Upper lobe of left lung (tissue), 6 donors: Measurements from ENCODE around the gene ASB4. TPM values are rescaled to one million over a fixed set of nuclear protein-coding genes. Genes with fewer than 3 reads are reported as not detected.
"Not testable (repeated sequence)": the region's sequence is repeated elsewhere in the genome, so short reads cannot be mapped to it uniquely, and the experiment has no call there.

ENCODE experiments used
- ATAC-seq, 2 donors: fragments of 200-7000 bp; cut with Tn5 transposase; one replicate each; pipeline ENCODE4 v1.9.1; 2022; ENCODE audit warnings: mild to moderate bottlenecking in 2 of 2, moderate library complexity in 2 of 2; ENCODE audit not compliant: low FRiP score in 2 of 2
- DNase-seq, 2 donors: peaks; one replicate each; pipeline ENCODE4 v3.0.0-alpha.2; 2019 to 2020
- H3K27ac ChIP-seq, 4 donors: fragments of 200-600 bp; sonication (generic); one replicate each; pipeline ENCODE4 v1.5.1; 2016 to 2019
- H3K27me3 ChIP-seq, 4 donors: fragments of 200-600 bp; sonication (generic); one replicate each; pipeline ENCODE4 v1.5.1; 2017 to 2019
- H3K36me3 ChIP-seq, 4 donors: fragments of 200-600 bp; sonication (generic); one replicate each; pipeline ENCODE4 v1.5.1; 2016 to 2019
- H3K4me1 ChIP-seq, 4 donors: fragments of 200-600 bp; sonication (generic); one replicate each; pipeline ENCODE4 v1.5.1; 2018 to 2019
- H3K4me3 ChIP-seq, 4 donors: fragments of 200-600 bp; sonication (generic); one replicate each; pipeline ENCODE4 v1.5.1; 2017 to 2019; ENCODE audit warnings: mild to moderate bottlenecking in 2 of 4, moderate library complexity in 1 of 4
- H3K9me3 ChIP-seq, 4 donors: fragments of 200-600 bp; sonication (generic); one replicate each; pipeline ENCODE4 v1.5.1; 2018 to 2019
- EP300 ChIP-seq, 4 donors: sonication (generic); formaldehyde crosslinking; IDR thresholded peaks; one replicate each; pipeline ENCODE4 v1.5.1; 2017; ENCODE audit warnings: antibody characterized with exemption in 4 of 4, control low read depth in 2 of 4
- POLR2A ChIP-seq, 4 donors: fragments of 450-650 bp; IDR thresholded peaks; one replicate each; pipeline ENCODE4 v1.5.1; 2016 to 2017; ENCODE audit warnings: antibody characterized with exemption in 4 of 4, mild to moderate bottlenecking in 2 of 4
- POLR2AphosphoS5 ChIP-seq, 2 donors: sonication (generic); formaldehyde crosslinking; IDR thresholded peaks; one replicate each; pipeline ENCODE4 v1.5.1; 2017; ENCODE audit warnings: antibody characterized with exemption in 2 of 2
- WGBS, 2 donors: methylation state at CpG; one replicate each; pipeline ENCODE4 v1.1.5; 2017 to 2018; 5-methylcytosine and 5-hydroxymethylcytosine counted together
- total RNA-seq, 6 donors: library from RNA; depleted of rRNA in 4 of 6; stranded (reverse); fragments of >200 nt in 4 of 6; gene quantifications; one replicate each; pipeline versions ENCODE4 v1.1.0 to v1.2.1, GENCODE V29; 2016 to 2021
- TF ChIP-seq, protein P1 (sequence below), 6 experiments: fragments of 450-650 bp in 4 of 6; fragments of 200-600 bp in 2 of 6; sonication (generic) in 2 of 6; IDR thresholded peaks; one replicate each; pipeline ENCODE4 v1.5.1; 2016 to 2019; ENCODE audit warnings: antibody characterized with exemption in 6 of 6
- donor health status: DM: no; HTN: no; CAD: no; lungs with moderate emphysema.
- donor health status: DM: no; HTN: yes; CAD: no; lungs with severe emphysema.

The ASB4 gene
- total RNA-seq, 6 donors from 2014 or later, result 0.20 to 2.4 (median 1.0) TPM; not detected in 1

DNA sequence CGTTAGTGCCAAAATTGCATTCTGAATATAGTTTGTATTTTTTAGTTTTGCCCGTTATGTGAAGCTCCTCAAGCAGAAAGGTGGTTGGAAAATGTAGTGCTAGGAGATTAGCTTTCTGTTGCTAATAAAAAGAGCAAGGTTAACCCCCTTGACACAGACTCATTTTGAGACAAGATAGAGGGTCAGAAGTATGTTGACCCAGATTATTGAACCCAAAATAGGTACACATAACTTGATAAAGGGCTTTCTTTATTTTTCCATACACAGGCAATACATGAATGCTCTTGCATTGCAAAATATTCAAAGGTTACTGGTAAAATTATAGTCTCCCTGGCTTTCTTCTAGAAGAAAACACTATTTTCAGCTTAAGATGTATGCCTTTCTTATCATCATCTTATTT, 40.9 kb upstream of the ASB4 start:
- DNase-seq, result no peak
- Histone ChIP-seq H3K4me3 (no peak overlapping the region), H3K27me3 (no peaks in the 10 kb centered on the region), H3K9me3 (no peaks in the 10 kb centered on the region), H3K27ac (no peak overlapping the region), H3K4me1 (no peaks in the 10 kb centered on the region), H3K36me3 (no peaks in the 10 kb centered on the region)
- WGBS, 2 donors, result 75 to 87% methylated on average over 2 of the region's 2 CpGs
- no peak for TF ChIP-seq POLR2AphosphoS5 (IDR thresholded peaks at IDR 0.05)
- TF ChIP-seq, protein P1, sequence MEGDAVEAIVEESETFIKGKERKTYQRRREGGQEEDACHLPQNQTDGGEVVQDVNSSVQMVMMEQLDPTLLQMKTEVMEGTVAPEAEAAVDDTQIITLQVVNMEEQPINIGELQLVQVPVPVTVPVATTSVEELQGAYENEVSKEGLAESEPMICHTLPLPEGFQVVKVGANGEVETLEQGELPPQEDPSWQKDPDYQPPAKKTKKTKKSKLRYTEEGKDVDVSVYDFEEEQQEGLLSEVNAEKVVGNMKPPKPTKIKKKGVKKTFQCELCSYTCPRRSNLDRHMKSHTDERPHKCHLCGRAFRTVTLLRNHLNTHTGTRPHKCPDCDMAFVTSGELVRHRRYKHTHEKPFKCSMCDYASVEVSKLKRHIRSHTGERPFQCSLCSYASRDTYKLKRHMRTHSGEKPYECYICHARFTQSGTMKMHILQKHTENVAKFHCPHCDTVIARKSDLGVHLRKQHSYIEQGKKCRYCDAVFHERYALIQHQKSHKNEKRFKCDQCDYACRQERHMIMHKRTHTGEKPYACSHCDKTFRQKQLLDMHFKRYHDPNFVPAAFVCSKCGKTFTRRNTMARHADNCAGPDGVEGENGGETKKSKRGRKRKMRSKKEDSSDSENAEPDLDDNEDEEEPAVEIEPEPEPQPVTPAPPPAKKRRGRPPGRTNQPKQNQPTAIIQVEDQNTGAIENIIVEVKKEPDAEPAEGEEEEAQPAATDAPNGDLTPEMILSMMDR (IDR thresholded peaks at IDR 0.05), result no peak
- no peak for TF ChIP-seq EP300 (IDR thresholded peaks at IDR 0.05)
- no peak for TF ChIP-seq POLR2A (IDR thresholded peaks at IDR 0.05)
- no peak for ATAC-seq

DNA sequence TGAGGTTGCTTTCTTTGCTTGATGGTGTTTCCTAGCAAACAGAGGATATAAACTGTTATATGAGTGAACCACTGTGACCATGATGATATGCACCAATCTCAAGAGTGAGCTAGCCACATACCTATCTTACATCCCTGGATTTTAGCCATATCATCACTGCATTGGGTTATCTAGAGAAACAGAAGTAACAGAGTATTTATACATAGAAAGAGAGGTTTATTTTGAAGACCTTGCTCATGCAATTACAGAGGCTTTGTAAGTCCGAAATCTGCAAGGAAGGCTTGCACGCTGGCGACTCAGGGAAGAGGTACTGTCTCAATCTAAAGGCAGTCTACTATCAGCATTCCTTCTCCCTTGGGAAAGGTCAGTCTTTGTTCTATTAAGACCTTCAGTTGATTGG, 39.1 kb upstream of the ASB4 start:
- Histone ChIP-seq H3K27me3 (no peaks in the 10 kb centered on the region), H3K4me3 (no peak overlapping the region), H3K9me3 (no peaks in the 10 kb centered on the region), H3K36me3 (no peaks in the 10 kb centered on the region), H3K4me1 (no peaks in the 10 kb centered on the region), H3K27ac (no peak overlapping the region)
- DNase-seq, result no peak
- TF ChIP-seq, protein P1 (IDR thresholded peaks at IDR 0.05), result no peak
- TF ChIP-seq POLR2A (IDR thresholded peaks at IDR 0.05) (no peak), EP300 (IDR thresholded peaks at IDR 0.05) (no peak), POLR2AphosphoS5 (IDR thresholded peaks at IDR 0.05) (no peak)
- WGBS, 2 donors, result 100% methylated on average over 3 of the region's 3 CpGs
- ATAC-seq, result no peak

DNA sequence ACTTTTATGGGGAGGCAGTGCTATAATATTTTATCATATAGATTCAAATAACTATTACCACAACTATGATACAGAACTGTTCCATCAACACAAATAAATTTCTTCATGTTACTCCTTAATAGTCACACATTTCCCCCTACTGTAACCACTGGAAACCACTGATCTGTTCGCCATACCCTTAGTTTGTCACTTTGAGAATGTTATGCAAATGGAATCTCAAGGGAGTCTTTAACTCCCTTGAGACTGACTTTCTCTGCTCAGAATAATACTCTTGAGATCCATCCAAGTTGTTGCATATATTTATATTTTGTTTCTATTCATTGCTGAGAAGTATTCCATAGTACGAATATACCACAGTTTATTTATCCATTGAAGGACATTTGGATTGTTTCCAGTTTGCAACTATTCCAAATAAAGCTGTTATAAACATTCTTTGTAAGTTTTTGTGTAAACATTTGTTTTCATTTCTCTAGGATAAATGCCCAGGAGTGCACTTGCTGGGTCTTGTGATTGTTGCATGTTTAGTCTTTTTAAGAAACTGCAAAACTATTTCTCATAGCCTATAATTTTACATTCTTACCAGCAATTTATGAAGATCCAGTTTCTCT, 31.2 kb upstream of the ASB4 start:
- Histone ChIP-seq H3K4me3 (no peak overlapping the region), H3K27ac (no peak overlapping the region), H3K36me3 (no peaks in the 10 kb centered on the region), H3K9me3 (peaks cover 0 to 5% (median 0%) of the 10 kb centered on the region in 4 donors), H3K27me3 (no peaks in the 10 kb centered on the region), H3K4me1 (peaks cover 0 to 4% (median 0%) of the 10 kb centered on the region in 4 donors)
- DNase-seq (no peak), ATAC-seq (no peak)
- 55 to 65% methylated on average over 2 of the region's 2 CpGs for WGBS, 2 donors
- TF ChIP-seq POLR2AphosphoS5 (IDR thresholded peaks at IDR 0.05), result no peak
- no peak for TF ChIP-seq EP300 (IDR thresholded peaks at IDR 0.05)
- no peak for TF ChIP-seq POLR2A (IDR thresholded peaks at IDR 0.05)
- TF ChIP-seq, protein P1 (IDR thresholded peaks at IDR 0.05), result no peak

DNA sequence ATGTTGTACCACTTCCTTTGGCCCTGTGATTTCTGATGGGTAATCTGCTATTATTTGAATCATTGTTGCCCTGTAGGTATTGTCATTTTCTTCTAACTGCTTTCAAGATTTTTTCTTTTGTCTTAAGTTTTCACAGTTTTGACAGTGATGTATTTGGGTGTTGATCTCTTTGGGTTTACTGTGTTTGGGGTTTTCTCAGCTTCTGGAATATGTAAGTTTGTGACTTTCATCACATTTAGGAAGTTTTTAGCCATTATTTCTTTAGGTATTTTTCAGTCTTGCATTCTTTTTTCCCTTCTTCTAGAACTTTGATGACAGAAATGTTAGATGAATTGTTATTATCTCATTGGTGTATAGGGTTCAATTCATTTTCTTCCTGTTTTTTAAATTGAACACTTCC, 27.8 kb upstream of the ASB4 start:
- Histone ChIP-seq H3K4me3 (no peak overlapping the region), H3K36me3 (no peaks in the 10 kb centered on the region), H3K27ac (no peak overlapping the region), H3K4me1 (peaks cover 0 to 4% (median 0%) of the 10 kb centered on the region in 4 donors), H3K27me3 (no peaks in the 10 kb centered on the region), H3K9me3 (peaks cover 0 to 5% (median 0%) of the 10 kb centered on the region in 4 donors)
- TF ChIP-seq, protein P1 (IDR thresholded peaks at IDR 0.05), result no peak
- TF ChIP-seq POLR2A (IDR thresholded peaks at IDR 0.05) (no peak), EP300 (IDR thresholded peaks at IDR 0.05) (no peak), POLR2AphosphoS5 (IDR thresholded peaks at IDR 0.05) (no peak)
- DNase-seq (no peak), ATAC-seq (no peak)

DNA sequence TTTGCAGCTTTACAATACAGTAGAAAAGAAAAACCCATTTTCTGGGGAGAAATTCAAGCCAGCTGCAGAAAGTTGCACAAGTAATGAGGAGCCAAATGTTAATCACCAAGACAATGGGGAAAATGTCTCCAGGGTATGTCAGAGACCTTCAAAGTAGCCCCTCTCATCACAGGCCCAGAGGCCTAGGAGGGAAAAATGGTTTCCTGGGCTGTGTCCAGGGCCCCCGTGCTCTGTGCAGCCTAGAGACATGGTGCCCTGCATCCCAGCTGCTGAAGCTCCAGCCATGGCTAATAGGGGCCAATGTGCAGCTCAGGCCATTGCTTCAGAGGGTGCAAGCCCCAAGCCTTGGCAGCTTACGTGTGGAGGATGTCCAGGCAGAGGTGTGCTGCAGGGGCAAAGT, 25.1 kb upstream of the ASB4 start:
- H3K9me3 ChIP-seq, ATAC-seq, H3K27me3 ChIP-seq, DNase-seq, H3K4me1 ChIP-seq, H3K36me3 ChIP-seq, H3K4me3 ChIP-seq, H3K27ac ChIP-seq: not testable (repeated sequence)
- 93 to 100% methylated on average over 2 of the region's 2 CpGs for WGBS, 2 donors
